HG03439 (cell line): ENCODE measurements around the gene PLEKHB2.
A peak's percentile ranks its signal among the peaks of the same experiment; 100 is the strongest.
"Not testable (repeated sequence)": the region's sequence is repeated elsewhere in the genome, so short reads cannot be mapped to it uniquely, and the experiment has no call there.

ENCODE experiments used
- ATAC-seq: cut with Tn5 transposase; IDR thresholded peaks from one replicate; pipeline ENCODE4 v1.9.1; 2021; ENCODE audit warnings: mild to moderate bottlenecking, moderate library complexity; ENCODE audit not compliant: unreplicated experiment

Gene PLEKHB2

DNA sequence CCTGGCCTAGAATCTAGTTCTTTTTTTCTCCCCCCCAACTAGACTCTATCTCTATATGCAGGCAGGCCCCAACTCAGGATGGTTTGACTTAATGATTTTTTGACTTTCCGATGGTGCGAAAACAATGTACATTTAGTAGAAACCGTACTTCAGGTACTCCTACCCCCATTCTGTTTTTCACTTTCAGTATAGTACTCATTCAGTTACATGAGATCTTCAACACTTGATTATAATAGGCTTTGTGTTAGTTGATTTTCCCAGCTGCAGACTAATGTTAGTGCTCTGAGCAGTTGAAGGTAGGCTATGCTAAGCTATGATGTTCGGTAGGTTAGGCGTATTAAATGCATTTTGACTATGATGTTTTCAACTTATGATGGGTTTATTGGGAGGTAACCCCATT, 37.7 kb downstream of the PLEKHB2 start:
- no peak for ATAC-seq

DNA sequence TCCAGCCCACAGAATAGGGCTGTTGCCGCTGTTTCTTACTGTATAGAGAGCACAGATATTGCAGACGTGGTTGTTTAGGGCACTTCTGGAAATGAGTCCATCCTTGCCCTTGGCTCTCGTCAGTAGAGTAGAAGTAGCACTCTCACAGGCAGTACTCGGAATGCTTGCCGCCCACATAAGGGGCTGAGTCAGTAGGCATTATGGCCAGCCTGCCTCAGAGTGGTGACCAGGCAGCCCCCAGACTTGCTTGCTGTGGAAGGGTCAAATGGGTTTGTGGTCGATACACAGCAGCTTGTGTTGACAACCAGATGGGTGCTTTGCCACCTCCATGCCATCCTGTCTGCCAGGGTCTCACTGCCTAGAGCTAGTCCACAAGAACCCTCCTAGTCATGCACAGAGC, 38.7 kb downstream of the PLEKHB2 start:
- ATAC-seq, result no peak

DNA sequence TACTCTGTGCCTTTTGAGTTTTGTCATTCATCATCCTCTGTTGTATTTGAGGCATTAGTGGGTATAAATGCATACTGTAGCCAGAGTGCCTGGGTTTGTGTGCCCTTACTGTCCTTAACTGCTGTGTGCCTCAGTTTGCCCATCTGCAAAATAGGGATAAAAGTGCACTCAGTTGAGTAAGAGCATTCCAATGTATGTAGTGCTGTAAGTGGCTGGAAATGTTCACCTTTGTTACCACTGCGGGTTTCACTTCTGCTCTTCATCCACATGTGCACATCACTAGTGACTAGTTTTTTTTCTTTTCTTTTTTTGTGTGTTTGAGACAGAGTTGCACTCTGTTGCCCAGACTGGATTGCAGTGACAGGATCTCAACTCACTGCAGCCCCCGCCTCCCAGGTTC, 39.9 kb downstream of the PLEKHB2 start:
- ATAC-seq, result peak; percentile 67

DNA sequence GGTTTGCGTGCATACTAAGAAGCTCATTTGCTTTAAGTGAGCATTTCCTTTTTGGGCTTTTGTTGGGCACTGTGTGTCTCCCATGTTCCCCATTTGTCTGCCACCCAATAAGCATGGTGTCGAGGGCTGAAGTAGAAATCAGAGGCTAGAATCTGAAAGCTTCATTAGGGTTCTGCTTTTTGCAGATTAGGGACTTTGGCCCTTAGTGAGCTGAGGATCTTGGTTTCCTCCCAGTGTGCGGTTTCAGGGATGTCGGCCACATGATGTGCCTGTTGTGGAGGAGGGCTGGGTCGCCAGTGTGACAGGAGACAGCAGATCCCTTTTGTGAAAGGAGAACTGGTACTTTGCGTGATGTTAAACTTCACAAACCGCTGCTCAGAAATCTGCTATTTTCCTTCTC, 41.1 kb downstream of the PLEKHB2 start:
- ATAC-seq, result no peak

DNA sequence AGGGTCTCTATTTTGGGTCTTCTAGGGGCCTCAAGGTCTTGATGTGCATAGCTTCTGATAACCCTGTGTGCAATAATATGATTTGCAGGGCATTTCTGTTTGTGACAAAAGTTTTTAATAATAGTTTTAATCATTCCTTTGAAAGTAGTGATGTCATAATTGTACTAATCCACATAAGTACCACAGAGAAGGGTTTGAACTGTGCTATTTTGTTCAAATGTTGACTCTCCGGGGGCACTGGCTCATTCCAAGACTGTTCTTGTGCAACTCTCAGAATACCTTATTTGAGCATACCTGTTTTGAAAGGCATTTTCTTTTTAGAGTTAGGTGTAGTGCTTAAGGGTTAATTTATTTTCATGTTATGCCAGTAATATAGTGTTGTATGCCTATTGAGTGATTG, 41.6 kb downstream of the PLEKHB2 start:
- ATAC-seq, result no peak

DNA sequence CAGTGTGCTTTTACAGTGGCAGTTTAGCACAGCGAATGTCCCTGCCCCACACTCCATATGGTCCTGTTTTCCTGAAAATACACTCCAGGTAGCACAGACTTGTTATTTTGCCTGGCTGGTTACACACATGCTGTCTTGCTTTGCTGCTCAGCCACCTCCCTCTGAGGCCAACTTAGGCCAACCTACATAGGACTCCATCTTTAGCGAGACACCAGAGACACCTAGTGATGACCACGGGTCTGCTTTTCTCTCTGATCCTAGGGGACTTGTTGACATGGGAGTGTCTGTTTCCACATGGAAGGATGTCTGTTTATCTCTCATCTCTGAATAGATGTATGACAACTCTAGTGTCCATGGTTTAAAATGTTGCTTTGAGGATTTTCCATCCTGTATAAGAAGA, 43.3 kb downstream of the PLEKHB2 start:
- ATAC-seq, result no peak

DNA sequence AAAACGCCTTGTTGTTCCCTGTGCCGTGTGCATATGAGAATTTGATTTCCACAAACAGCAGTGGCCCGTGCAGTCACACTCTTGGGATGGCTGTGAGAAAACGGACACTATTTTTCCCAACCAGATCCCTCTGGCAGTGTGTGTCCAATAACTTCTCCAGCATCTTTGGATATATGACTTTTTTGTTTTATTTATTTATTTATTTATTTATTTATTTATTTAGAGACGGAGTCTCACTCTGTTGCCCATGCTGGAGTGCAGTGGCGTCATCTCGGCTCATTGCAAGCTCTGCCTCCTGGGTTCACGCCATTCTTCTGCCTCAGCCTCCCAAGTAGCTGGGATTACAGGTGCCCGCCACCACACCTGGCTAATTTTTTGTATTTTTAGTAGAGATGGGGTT, 45.0 kb downstream of the PLEKHB2 start:
- not testable (repeated sequence) for ATAC-seq

DNA sequence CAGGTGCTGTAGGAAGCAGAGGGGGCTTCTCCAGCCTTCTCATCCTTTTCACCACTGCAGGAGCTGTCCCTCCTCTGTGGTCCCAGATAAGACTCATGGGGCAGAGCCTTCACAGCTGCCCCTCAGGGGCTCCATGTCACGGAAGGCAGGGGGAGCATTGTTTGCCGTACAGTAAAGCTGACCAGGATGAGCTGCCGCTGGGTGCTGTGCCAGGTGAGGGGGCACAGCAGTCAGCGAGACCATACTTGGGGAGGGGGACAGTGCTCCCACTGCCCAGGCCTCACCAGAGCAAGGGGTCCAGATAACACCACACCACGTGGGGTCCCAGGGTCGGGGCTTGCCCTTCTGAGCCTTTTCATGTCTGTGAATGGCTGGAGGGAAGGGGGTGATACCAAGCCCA, 46.3 kb downstream of the PLEKHB2 start:
- no peak for ATAC-seq

DNA sequence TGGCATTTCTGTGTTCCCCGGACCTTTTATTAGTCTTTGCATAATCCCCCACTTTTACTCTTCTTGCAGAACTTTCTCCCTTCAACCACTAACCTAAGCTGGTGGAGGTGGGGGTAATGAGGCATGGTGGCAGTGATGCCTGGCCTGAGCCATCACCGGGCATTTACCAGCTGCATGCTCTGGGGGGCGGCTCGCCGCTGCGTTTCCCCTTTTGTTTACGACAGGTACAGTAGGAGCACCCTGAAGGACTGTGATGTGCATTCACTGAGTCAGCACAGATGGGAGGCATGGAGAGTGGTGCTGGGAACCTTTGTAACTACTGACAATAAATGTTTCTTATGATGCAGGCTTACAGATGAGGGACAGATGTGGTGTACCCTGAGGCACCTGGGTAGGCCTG, 46.9 kb downstream of the PLEKHB2 start:
- no peak for ATAC-seq

DNA sequence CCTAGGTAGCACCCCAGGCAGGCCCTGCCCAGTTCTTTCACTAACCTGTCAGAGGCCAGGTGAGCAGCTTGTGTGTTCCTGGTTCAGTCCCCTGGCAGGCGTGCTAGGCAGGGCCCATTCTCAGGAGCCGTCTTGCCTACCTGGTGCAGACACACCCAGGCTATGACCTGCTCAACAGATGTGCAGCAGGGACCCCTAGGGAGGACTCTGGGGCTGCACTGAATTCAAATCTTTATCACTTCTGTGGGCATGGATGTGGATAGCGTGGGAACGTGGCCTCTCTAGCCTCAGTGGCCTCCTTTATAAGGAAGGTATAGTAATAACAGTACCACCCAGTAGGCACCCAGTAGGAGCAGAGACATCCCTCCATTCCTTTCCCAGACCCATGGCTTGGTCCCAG, 48.4 kb downstream of the PLEKHB2 start:
- no peak for ATAC-seq

DNA sequence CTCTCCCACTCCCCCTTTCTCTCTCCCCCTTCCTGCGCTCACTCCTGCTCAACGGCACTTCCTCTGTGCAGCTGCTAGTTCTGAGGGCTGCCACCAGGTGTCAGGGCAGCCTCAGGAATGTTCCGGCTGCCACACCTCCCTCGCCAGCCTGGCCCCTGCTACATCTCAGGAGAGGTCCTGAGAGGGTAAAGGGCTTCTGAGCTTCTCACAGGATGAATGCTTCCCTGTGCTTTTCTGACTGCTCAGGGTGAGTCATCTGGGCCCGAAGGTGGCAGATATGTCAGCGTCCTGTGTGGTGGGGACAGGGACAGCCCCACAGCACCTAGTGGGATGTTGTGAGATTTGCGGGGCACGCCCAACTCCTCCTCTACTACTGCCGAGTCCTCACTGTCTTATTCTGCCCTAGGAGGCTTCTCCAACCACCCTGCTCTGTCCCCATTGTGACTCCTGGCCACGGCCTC, 49.0 kb downstream of the PLEKHB2 start:
- ATAC-seq, result peak; percentile 79

DNA sequence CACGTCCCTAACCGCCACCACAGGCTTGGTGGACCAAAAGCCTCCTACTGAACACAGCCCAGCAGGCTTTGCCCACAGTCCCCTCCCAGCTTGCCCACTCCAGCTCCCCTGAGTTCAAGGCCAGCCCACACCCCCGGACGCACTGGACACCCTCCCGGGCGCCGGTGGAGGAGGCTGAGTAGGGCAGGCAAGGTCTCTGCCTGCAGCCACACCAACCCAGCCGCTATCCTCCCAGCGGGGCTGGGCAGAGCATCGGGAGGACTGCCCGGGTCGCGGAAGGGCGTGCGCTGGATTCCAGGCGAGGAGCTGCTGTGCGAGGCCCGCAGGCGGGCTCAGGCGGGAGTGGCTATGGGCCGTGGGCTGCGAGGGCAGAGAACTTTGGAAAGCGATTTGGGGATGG, 49.5 kb downstream of the PLEKHB2 start:
- ATAC-seq, result no peak

DNA sequence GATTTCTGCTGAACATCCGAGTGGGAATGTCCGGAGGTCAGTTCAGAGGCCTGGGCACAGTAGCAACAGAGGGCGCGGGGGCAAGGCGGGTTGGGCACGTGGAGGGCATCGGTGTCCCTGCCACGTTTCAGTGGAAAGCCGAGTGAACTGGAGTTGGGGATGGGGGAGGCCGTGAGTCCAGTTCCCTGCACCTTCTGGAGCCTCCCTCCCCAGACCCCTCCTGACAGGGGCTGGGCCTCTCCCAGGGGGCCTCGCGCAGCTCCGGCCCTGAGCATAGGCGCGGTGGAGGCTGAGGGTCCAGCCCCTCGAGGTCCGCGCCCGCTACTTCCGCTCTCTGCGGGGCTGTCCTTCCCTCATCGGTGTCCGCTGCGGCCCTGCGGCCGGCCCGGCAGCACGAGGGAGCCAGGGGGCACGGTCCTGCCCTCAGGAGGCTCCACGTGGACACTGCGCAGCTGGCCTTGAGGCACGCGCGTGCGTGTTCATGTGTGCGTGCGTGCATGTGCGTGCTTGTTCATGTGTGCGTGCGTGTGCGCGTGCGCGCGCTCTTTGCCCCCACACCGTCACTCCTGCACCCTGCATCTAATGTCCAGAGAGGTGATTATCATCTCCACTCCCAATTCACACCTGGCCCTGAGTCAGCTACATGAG, 50.2 kb downstream of the PLEKHB2 start:
- no peak for ATAC-seq

DNA sequence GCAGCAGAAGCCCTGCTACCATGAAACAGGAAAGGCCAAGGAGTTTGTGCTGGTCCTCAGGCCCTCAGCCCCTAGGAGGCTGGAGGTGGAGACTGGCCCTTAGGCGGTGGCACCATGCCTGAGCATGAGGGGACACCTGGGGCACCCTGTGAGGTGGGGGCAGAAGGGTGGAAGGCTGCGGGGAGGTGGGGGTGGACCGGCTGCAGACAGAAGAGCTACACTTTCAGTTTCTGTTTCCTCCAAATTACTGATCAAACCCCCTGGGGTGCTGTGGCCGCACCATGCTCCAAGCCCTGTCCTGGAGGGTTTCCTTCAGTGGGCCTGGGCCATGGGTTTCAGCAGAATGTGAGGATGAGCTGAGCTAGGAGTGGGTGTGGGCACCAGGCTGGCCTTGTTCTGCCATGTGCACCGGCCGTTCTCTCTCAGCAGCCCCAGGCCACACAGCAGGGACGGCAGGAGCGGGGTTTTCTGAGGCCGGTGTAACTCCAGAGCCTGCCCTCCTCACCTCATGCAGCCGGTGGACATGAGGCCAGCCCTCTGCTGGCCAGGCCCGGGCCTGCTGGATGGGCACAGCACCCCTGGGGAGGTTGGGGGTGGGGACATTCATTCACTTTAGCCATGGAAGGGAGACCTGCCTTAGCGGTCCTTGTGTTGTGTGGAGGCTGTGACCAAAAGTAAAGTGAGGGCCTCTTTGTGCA, 51.5 kb downstream of the PLEKHB2 start:
- no peak for ATAC-seq

DNA sequence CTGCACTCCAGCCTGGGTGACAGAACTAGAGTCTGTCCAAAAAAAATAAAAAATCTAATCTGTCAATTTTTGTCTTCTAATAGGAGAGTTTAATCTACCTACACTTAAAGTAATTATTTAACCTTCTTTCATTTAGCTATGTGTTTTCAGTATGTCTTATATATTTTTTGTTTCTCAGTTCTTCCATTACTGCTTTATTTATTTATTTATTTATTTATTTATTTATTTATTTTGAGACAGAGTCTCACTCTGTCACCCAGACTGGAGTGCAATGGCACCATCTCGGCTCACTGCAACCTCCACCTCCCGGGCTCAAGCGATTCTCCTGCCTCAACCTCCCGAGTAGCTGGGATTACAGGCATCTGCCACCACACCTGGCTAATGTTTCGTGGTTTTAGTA, 60.4 kb downstream of the PLEKHB2 start:
- not testable (repeated sequence) for ATAC-seq

DNA sequence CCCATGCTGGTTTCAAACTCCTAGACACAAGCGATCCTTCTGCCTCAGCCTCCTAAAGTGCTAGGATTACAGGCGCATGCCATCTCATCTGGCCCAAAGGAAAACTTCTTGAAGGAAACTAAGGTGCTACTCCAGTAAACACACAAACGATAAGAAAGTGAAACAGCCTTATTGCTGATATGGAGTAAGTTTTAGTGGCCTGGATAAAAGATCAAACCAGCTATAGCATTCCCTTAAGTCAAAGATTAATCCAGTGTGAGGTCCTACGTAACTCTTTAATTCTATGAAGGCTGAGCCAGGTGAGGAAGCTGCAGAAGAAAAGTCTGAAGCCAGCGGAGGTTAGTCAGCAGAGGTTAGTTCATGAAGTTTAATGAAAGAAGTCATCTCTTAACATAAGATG, 63.4 kb downstream of the PLEKHB2 start:
- no peak for ATAC-seq

DNA sequence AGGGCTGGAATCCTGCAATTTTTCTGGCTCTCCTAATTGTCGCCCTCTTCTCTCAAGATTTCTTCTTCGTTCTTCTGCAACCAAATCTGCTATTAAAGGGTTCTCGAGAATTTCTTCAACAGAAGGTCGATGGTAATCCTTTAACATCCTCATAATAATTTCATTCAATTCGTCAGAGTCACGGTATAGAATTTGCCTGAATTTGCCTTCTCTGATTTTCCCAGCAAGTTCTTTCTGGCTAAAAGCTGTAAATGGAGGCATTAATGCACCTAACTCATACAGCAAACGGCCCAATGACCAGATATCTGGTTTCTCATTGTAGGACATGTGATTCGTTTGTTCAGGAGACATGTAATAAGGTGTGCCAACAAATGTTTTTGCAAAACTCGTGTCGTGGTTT, 72.9 kb downstream of the PLEKHB2 start:
- not testable (repeated sequence) for ATAC-seq

DNA sequence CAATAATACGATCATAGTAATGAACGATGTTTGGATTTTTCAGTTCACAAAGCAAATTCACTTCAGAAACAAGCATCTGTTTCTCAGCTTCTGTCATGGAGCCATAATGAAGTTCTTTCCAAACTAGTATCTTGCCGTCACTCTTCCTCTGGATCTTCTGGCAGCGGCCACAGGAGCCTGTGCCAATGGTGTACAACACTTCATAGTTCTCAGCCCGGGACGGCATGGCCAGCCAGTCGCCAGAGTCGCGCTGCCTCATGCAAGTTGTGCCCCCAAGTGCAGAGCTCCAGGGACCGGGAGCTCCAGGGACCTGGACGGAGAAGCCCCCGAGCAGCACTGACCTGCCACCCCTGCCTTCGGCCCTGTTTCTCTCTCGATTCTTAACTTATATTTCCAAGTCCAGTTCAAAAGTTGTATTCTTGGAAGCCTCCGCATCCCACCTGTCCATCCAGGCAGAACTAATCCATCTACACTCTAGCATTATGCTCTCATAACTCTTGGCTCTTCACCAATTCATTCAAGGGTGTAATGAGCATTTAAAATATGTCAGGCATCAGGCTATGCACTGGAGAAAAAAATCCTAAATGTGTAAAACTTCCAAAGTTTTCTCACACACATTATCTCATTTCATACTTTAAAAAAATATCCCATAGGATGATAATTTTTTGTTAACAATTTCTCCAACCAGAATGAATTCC, 73.7 kb downstream of the PLEKHB2 start:
- ATAC-seq, result not testable (repeated sequence)

DNA sequence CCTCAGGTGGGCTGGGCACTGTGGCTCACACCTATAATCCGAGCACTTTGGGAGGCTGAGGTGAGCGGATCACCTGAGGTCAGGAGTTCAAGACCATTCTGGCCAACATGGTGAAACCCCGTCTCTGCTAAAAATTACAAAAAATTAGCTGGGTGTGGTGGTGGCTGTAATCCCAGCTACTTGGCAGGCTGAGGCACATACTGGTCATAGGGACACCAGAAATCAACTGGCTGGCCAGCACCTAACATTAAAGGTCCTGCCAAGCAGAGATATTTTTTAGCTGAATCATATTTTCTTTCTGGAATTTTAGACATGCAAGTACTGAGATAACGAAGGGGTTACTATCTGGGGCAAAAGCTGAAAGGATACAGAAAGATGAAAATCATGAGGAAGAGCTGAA, 76.3 kb downstream of the PLEKHB2 start:
- ATAC-seq, result not testable (repeated sequence)

DNA sequence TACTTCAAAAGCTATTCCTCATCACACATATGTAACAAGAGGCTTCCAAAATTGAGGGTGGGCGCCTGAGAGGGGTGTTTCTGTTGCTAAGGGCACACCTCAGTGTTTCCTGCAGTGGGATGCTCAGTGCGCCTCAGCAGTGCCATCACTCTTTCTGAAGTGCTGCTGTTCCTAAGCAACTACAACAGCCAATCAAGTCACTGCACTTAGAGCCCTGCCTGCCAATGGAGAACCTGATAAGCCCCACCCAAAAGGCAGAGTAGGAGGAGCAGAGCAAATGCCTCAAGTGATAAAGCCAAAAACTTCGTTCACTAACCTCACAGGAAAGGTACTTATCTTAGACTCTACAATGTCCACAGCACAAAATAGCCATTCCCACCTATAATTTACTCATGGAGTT, 88.3 kb downstream of the PLEKHB2 start:
- ATAC-seq, result not testable (repeated sequence)

DNA sequence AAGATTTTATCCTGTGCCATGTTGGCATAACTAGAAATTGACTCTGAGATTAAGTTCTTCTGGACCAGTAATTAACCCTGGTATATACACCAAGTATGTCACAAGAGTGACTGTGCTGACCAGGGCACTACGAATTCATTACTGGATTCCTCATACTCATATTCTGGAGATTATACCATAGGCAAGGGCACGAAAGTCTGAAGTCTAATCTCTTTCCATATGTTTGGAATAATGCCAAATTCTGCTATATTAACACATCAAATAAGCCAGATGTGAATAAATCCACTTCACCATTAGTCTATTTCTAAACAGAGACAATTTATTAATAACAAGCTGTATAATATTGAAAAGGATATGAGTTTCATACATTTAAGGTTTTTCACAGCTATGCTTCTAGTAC, 91.0 kb downstream of the PLEKHB2 start:
- not testable (repeated sequence) for ATAC-seq
